Inflammatory macrophage treated with lipopolysaccharide for 4 hours (primary cell): ENCODE results near the gene BICDL1.

Experiments used
- DNase-seq: peaks from one replicate; pipeline ENCODE4 v3.0.0-alpha.2; 2020

BICDL1 gene

GRCh38 chr12:120106151-120106550 lies 117.1 kb downstream of the BICDL1 start:
- DNase-seq, result no peak

GRCh38 chr12:120109570-120110267 lies 120.7 kb downstream of the BICDL1 start:
- no peak for DNase-seq

GRCh38 chr12:120110550-120111501 lies 121.8 kb downstream of the BICDL1 start:
- DNase-seq, result peak; percentile 89

- no peak for DNase-seq
Observed at GRCh38 chr12:120115066-120115465, 126.0 kb downstream of the BICDL1 start.

GRCh38 chr12:120115692-120116440 lies 126.8 kb downstream of the BICDL1 start:
- peak; percentile 44 for DNase-seq

GRCh38 chr12:120116441-120116791 lies 127.4 kb downstream of the BICDL1 start, which contains the start of gene RAB35:
RAB35 (minus strand) TSS chr12:120116753; CDS start chr12:120116650, 103 bp downstream.
- no peak for DNase-seq

- DNase-seq, result peak; percentile 96
Observed at GRCh38 chr12:120116792-120117651, 128.0 kb downstream of the BICDL1 start.

- DNase-seq, result no peak
Observed at GRCh38 chr12:120117961-120118320, 128.9 kb downstream of the BICDL1 start.

- DNase-seq, result peak; percentile 61
Observed at GRCh38 chr12:120118321-120119061, 129.5 kb downstream of the BICDL1 start.

- DNase-seq, result peak; percentile 88
Observed at GRCh38 chr12:120119271-120119973, 130.4 kb downstream of the BICDL1 start.

GRCh38 chr12:120121343-120121742 lies 132.3 kb downstream of the BICDL1 start:
- no peak for DNase-seq

GRCh38 chr12:120121766-120122293 lies 132.8 kb downstream of the BICDL1 start:
- DNase-seq, result peak; percentile 84

GRCh38 chr12:120125029-120125428 lies 136.0 kb downstream of the BICDL1 start:
- no peak for DNase-seq

GRCh38 chr12:120125792-120126634 lies 137.0 kb downstream of the BICDL1 start:
- no peak for DNase-seq

GRCh38 chr12:120126635-120127005 lies 137.6 kb downstream of the BICDL1 start:
- peak; percentile 95 for DNase-seq

GRCh38 chr12:120130011-120130410 lies 141.0 kb downstream of the BICDL1 start:
- DNase-seq, result no peak

GRCh38 chr12:120131116-120131515 lies 142.1 kb downstream of the BICDL1 start:
- no peak for DNase-seq

GRCh38 chr12:120132054-120132836 lies 143.2 kb downstream of the BICDL1 start:
- DNase-seq, result no peak
